ENCODE data around the gene NFIA. TPM values are rescaled to one million over a fixed set of nuclear protein-coding genes. Genes with fewer than 3 reads are reported as not detected.

NFIA gene
- total and polyA plus RNA-seq, 2 of the 13 experiments (the other 11 are each of a cell fraction or from before 2014, with no cell fraction given) = 14.7 to 28.5 TPM

DNA sequence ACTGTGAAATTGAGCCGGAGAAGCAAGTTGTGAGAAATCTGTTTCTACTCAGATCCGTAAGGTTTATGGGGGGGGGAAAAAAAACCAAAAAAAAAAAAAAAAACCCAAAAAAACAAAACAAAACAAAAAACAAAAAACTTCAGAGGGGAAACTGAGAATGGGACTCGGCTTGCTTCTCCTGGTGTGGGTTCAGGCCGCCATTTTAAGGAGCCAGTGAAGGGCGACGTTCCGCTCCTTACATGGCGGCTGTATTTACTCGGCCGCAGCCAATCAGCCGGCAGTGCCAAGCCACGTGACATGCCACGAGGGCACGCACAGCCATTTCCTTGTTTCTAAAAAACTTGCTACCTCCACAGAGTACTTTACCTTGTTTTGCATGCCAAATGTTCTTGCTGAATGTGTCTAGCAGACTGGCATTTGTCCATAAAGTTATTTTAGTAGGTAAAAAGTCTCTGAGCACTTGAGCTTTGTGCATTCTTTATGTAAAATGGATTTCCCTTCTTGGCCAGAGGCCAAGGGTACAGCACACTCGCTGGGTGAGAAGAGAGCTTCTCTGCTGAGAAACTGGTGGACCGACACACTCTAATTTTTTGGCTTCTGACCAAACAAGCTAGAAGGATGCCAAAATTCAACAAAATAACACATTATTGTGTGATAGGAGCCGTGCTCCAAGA is 101.8 kb downstream of the NFIA start (continued):
- TF ChIP-seq ZKSCAN8 (CRISPR knock-in tag; IDR thresholded peaks at IDR 0.05; ENCODE audit: borderline replicate concordance) = no peak
- TF ChIP-seq NFE2L2 (IDR thresholded peaks at IDR 0.05; ENCODE audit: low read length) = no peak
- TF ChIP-seq ZNF225 (CRISPR knock-in tag; IDR thresholded peaks at IDR 0.05) = no peak
- TF ChIP-seq DMAP1 (CRISPR knock-in tag; IDR thresholded peaks at IDR 0.05) = peak; percentile 44; the same call in 1 of the 2 replicates

- Histone ChIP-seq H3K9ac (ENCODE audit: insufficient read depth, low read depth, low read length) (peak overlapping the region; percentile 84), H3K36me3 (replicated peaks in 1 of 2; ENCODE audit: control insufficient read depth in 1 of 2, insufficient read depth in 2 of 2, low read length in 2 of 2) (no peaks in the 10 kb centered on the region), H3K79me2 (ENCODE audit: insufficient read depth, low read length) (peaks cover 85% of the 10 kb centered on the region), H3K27me3 (ENCODE audit: control insufficient read depth in 1 of 2, insufficient read depth in 2 of 2, low read length in 2 of 2) (no peaks in the 10 kb centered on the region), H2AFZ (ENCODE audit: low read length) (peak overlapping the region; percentile 33), H3K4me3 (replicated peaks in 1 of 3; ENCODE audit: insufficient read depth in 1 of 3, low read depth in 2 of 3, low read length in 3 of 3) (peak overlapping the region in 2 of 3 experiments; percentile 51 to 65; a peak in 1 of 6 replicates), H3K4me1 (ENCODE audit: insufficient read depth, low read length) (peaks cover 61% of the 10 kb centered on the region), H3K9me3 (ENCODE audit: low read length) (no peaks in the 10 kb centered on the region), H3K4me2 (ENCODE audit: low read depth, low read length) (peak overlapping the region; percentile 99), H4K20me1 (ENCODE audit: insufficient read depth, low read length) (no peaks in the 10 kb centered on the region), H3K27ac (ENCODE audit: extremely low read length, insufficient read depth, low read length) (peak overlapping the region; percentile 98)
- BruUV-seq (replicated peaks) = no TSS peak
- DNase-seq (ENCODE audit: low spot score) = no peak
- intact Hi-C loops (cut with micrococcal nuclease; ENCODE audit: unreplicated experiment) = loop anchor here (10.0 kb wide), 1 partner anchor 100 kb away; the partner anchor contains the start of gene NFIA
- no peak for TF ChIP-seq SALL1 (CRISPR knock-in tag; IDR thresholded peaks at IDR 0.05)
- peak; percentile 51; the same call in 1 of the 2 replicates for TF ChIP-seq ZNF652 (CRISPR knock-in tag; IDR thresholded peaks at IDR 0.05; ENCODE audit: borderline replicate concordance, low read depth)
- ChIA-PET CTCF (ENCODE audit: low intra/inter-chr PET ratio, low total read pairs) (no interaction called here), POLR2A (interaction anchor here (0.8 to 1.9 kb wide), 12 partner anchors 9 to 153 kb away, joined by 3 to 13 read pairs (median 4); partner anchors contain the start of gene NFIA)
- peak; percentile 39 for FAIRE-seq
- 52% methylated on average over 3 of the region's 3 CpGs for WGBS (ENCODE audit: low lambda C conversion rate)
- in situ Hi-C loops (cut with HindIII; ENCODE audit: extremely low pct_ligation_motif_present, low pct_unique_long_range_greater_than_20kb) = no loop called here
- ATAC-seq = no peak
Observed at GRCh38 chr1:61184714-61185106, 102.3 kb downstream of the NFIA start.

GRCh38 chr1:61186753-61187152 is 104.4 kb downstream of the NFIA start:
- intact Hi-C loops (cut with micrococcal nuclease; ENCODE audit: unreplicated experiment) (loop anchor here (10.0 kb wide), 1 partner anchor 102 kb away; the partner anchor contains the start of gene NFIA), in situ Hi-C loops (cut with HindIII; ENCODE audit: extremely low pct_ligation_motif_present, low pct_unique_long_range_greater_than_20kb) (no loop called here)
- Histone ChIP-seq H4K20me1 (ENCODE audit: insufficient read depth, low read length) (no peaks in the 10 kb centered on the region), H3K79me2 (ENCODE audit: insufficient read depth, low read length) (peaks cover 84% of the 10 kb centered on the region), H3K9ac (ENCODE audit: insufficient read depth, low read depth, low read length) (no peak overlapping the region), H3K4me1 (ENCODE audit: insufficient read depth, low read length) (peaks cover 46% of the 10 kb centered on the region), H3K9me3 (ENCODE audit: low read length) (no peaks in the 10 kb centered on the region), H3K27me3 (ENCODE audit: control insufficient read depth in 1 of 2, insufficient read depth in 2 of 2, low read length in 2 of 2) (no peaks in the 10 kb centered on the region), H2AFZ (ENCODE audit: low read length) (no peak overlapping the region), H3K27ac (ENCODE audit: extremely low read length, insufficient read depth, low read length) (no peak overlapping the region), H3K36me3 (replicated peaks in 1 of 2; ENCODE audit: control insufficient read depth in 1 of 2, insufficient read depth in 2 of 2, low read length in 2 of 2) (no peaks in the 10 kb centered on the region; a peak in 1 of 5 replicates), H3K4me2 (ENCODE audit: low read depth, low read length) (no peak overlapping the region), H3K4me3 (replicated peaks in 1 of 3; ENCODE audit: insufficient read depth in 1 of 3, low read depth in 2 of 3, low read length in 3 of 3) (no peak overlapping the region)
- DNase-seq (ENCODE audit: low spot score) = no peak
- ChIA-PET POLR2A (no interaction called here), CTCF (ENCODE audit: low intra/inter-chr PET ratio, low total read pairs) (no interaction called here)
- BruUV-seq (replicated peaks) = no TSS peak
- TF ChIP-seq ZNF619 (CRISPR knock-in tag; IDR thresholded peaks at IDR 0.05) (no peak), ZNF703 (CRISPR knock-in tag; IDR thresholded peaks at IDR 0.05; ENCODE audit: borderline replicate concordance) (no peak), TOPORS (CRISPR knock-in tag; IDR thresholded peaks at IDR 0.05) (no peak), MYC (CRISPR knock-in tag; IDR thresholded peaks at IDR 0.05; ENCODE audit: borderline replicate concordance) (no peak), TRIM24 (CRISPR knock-in tag; IDR thresholded peaks at IDR 0.05) (no peak), NFE2L1 (CRISPR knock-in tag; IDR thresholded peaks at IDR 0.05; ENCODE audit: borderline replicate concordance) (no peak), ZNF460 (CRISPR knock-in tag; IDR thresholded peaks at IDR 0.05; ENCODE audit: borderline replicate concordance) (no peak), HDAC1 (CRISPR knock-in tag; IDR thresholded peaks at IDR 0.05) (no peak)
- TF ChIP-seq, protein P1, sequence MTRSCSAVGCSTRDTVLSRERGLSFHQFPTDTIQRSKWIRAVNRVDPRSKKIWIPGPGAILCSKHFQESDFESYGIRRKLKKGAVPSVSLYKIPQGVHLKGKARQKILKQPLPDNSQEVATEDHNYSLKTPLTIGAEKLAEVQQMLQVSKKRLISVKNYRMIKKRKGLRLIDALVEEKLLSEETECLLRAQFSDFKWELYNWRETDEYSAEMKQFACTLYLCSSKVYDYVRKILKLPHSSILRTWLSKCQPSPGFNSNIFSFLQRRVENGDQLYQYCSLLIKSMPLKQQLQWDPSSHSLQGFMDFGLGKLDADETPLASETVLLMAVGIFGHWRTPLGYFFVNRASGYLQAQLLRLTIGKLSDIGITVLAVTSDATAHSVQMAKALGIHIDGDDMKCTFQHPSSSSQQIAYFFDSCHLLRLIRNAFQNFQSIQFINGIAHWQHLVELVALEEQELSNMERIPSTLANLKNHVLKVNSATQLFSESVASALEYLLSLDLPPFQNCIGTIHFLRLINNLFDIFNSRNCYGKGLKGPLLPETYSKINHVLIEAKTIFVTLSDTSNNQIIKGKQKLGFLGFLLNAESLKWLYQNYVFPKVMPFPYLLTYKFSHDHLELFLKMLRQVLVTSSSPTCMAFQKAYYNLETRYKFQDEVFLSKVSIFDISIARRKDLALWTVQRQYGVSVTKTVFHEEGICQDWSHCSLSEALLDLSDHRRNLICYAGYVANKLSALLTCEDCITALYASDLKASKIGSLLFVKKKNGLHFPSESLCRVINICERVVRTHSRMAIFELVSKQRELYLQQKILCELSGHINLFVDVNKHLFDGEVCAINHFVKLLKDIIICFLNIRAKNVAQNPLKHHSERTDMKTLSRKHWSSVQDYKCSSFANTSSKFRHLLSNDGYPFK (CRISPR knock-in tag; IDR thresholded peaks at IDR 0.05; ENCODE audit: borderline replicate concordance) = no peak
- FAIRE-seq = no peak
- WGBS (ENCODE audit: low lambda C conversion rate) = 82% methylated on average over 1 of the region's 1 CpG
- ATAC-seq = no peak
